ENCODE results near the gene CRTC1.

GRCh38 chr19:18666317-18666716 lies 17.2 kb upstream of the CRTC1 start:
- TF ChIP-seq PPARA (CRISPR knock-in tag; IDR thresholded peaks at IDR 0.05; ENCODE audit: borderline replicate concordance), result no peak
- no peak for TF ChIP-seq ZNF565 (CRISPR knock-in tag; conservative IDR thresholded peaks at IDR 0.05; ENCODE audit: low read depth)

Data from SK-N-SH treated with all-trans-retinoic acid at 6 μM for 48 hours (cell line).